Neural progenitor cell (in vitro differentiated cells): ENCODE measurements around the gene PTPN5.

ENCODE experiments used
- CTCF ChIP-seq: fragments of 200-600 bp; sonication (generic); IDR thresholded peaks from 2 replicates; pipeline ENCODE4 v1.5.1; 2017; ENCODE audit warnings: antibody characterized with exemption, mild to moderate bottlenecking
- EZH2 ChIP-seq: fragments of 200-600 bp; sonication (generic); IDR thresholded peaks from 2 replicates; pipeline ENCODE4 v1.6.1; 2017; ENCODE audit warnings: antibody characterized with exemption, mild to moderate bottlenecking, moderate library complexity

- no peak for TF ChIP-seq CTCF
- TF ChIP-seq EZH2 = no peak
These were observed 501 bp upstream of the PTPN5 start for GRCh38 chr11:18791969-18792628.
